HG02870 (cell line): ENCODE data around the gene TRAPPC2.

Experiments used
- ATAC-seq: cut with Tn5 transposase; IDR thresholded peaks from one replicate; pipeline ENCODE4 v1.9.1; 2021; ENCODE audit warnings: mild to moderate bottlenecking, moderate library complexity; ENCODE audit not compliant: unreplicated experiment

Gene TRAPPC2

GRCh38 chrX:13734278-13735172 lies at the start of gene TRAPPC2, which contains the start of gene OFD1:
TSS of gene TRAPPC2 (minus strand) at chrX:13734620. CDS start at chrX:13719963, 14,657 bp downstream.
TSS of gene OFD1 (plus strand) at chrX:13734748. CDS start at chrX:13735072, 324 bp downstream.
- ATAC-seq = peak; percentile 85

DNA sequence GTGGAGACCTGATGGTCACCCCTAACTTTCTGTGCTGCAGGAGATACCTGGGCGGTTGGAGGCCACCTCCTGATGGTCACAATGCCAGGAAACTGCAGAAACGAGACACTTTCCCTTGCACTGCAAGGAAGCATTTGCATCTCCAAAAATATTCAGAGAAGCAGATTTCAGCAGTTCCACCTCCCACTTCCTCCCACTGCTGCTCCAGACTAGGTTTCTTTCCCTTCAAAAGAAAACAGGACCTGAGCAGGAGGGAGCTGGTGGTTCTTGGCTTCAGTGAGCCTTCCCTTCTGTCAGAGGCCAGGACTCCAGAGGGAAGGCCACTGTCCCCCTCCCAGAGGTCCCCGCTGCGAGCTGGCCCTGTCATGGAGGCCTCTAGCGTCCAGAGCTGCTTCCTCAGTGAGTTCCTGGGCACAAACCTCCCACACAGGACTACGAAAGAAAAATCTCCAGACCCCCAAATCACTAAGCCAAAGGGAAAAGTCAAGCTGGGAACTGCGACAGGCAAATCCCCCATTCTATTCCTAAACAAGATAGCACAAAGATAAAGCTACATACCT lies 46.5 kb upstream of the TRAPPC2 start:
- ATAC-seq = no peak

- no peak for ATAC-seq
Observed at GRCh38 chrX:13778916-13779315, 44.5 kb upstream of the TRAPPC2 start.

DNA sequence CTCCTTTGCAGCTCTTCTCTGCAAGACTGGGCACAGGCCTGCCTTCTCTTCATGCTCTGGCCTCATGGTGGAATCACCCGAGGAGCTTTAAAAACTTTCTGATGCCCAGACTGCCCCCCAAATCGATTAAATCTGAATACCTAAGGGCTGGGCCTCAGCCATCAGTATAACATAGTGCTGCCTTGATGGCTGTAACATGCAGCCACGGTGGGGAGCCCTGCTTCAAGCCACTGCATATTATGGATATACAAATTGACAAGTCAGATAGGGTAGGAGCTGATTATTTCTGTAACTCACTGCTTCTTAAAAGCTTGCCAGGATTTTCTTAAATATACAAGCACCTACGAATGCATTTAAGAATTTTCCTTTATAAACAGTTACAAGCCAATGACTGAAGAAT lies 42.0 kb upstream of the TRAPPC2 start:
- no peak for ATAC-seq

- ATAC-seq = no peak
Observed at GRCh38 chrX:13775837-13776236, 41.4 kb upstream of the TRAPPC2 start.

DNA sequence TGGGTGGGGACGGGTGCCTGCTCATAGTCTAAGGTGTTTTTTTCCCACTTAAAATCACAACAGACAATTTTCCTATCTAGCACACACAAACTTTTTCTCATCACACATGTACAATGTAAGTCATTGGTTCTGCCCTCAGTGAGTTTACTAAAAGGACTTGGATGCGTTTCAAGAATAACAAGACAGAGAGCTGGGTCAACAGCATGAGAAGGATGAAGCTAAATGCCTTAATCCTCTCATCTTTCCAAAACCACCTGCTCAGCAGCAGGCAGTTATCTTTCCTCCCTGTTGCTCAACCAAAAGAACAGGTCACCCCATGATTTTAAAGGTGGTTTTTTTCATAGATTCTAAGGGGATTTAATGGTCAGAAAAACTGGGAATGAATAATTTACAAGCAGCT lies 40.3 kb upstream of the TRAPPC2 start:
- no peak for ATAC-seq

- no peak for ATAC-seq
Observed at GRCh38 chrX:13770013-13770535, 35.7 kb upstream of the TRAPPC2 start.

- no peak for ATAC-seq
Observed at GRCh38 chrX:13768939-13769338, 34.5 kb upstream of the TRAPPC2 start.

GRCh38 chrX:13764765-13765164 lies 30.3 kb upstream of the TRAPPC2 start:
- ATAC-seq = no peak

GRCh38 chrX:13764281-13764680 lies 29.9 kb upstream of the TRAPPC2 start:
- no peak for ATAC-seq

GRCh38 chrX:13763489-13763888 lies 29.1 kb upstream of the TRAPPC2 start:
- ATAC-seq = no peak

- peak; percentile 54 for ATAC-seq
Observed at GRCh38 chrX:13761606-13762414, 27.4 kb upstream of the TRAPPC2 start.

- ATAC-seq = no peak
Observed at GRCh38 chrX:13760426-13760825, 26.0 kb upstream of the TRAPPC2 start.

GRCh38 chrX:13759152-13759718 lies 24.8 kb upstream of the TRAPPC2 start:
- peak; percentile 64 for ATAC-seq

GRCh38 chrX:13756381-13756780 lies 22.0 kb upstream of the TRAPPC2 start:
- no peak for ATAC-seq

DNA sequence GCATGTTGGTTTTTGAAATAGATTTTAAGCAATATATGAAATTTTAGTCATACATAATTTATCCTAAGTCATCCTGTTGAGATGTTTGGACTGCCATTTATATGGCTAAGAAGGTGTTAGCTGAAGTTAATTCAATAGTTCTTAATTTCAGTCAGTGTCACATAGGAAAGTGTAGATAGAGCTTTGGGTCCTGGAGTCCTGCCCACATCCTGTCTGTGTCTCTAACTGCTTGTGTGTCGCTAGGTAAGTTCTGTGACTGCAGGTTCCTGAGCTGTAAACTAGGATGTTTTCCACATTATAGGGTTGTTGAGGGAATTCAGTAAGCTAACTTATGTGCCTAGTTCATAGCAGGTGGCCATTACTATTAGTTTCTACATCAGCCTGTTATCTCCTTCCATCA lies 20.8 kb upstream of the TRAPPC2 start:
- no peak for ATAC-seq

- ATAC-seq = no peak
Observed at GRCh38 chrX:13754765-13755164, 20.3 kb upstream of the TRAPPC2 start.

GRCh38 chrX:13752646-13753045 lies 18.2 kb upstream of the TRAPPC2 start:
- peak; percentile 58 for ATAC-seq

GRCh38 chrX:13752141-13752540 lies 17.7 kb upstream of the TRAPPC2 start:
- ATAC-seq = no peak

DNA sequence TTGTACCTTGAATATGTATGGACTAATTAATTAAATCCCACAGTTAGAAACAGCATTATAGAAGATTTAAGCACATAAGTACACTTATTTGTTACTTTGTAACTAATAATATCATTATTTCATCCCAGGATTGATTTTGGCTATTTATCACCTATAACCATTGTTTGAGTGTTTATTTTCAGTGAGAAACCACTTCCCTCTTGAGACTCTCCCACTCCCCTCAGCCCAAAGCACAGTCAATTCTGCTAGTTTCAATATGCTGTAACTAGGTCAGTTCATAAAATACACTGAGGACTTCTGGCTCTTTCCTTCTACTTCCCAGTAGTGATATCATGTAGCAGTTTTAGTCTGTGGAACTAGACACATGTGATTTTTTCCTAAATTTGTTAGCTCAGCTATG lies 16.4 kb upstream of the TRAPPC2 start:
- peak; percentile 51 for ATAC-seq

DNA sequence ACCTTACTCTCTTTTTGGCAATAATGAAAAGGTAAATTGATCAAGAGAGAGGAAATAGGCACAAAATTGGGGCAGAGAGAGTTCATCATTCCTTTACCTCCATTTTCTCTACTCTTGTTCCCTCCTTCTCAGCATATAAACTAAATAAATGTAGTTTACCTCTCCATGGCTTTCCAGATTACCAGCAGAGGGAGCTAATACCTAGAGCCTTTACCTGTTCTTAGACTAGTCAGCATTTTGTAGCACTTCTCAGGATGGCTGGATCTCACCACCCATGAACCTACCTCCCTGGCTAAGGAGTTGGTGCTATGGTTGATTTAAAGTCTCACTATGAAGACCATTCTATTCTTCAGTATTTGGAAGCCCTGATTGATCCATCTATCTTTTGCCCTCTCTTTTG lies 15.8 kb upstream of the TRAPPC2 start:
- no peak for ATAC-seq
